DMS 273 (cell line): ENCODE measurements around the gene CABLES1.

ENCODE experiments used
- DNase-seq: peaks from one replicate; lab custom pipeline; 2025; ENCODE audit not compliant: unreplicated experiment; lab: John Stamatoyannopoulos, UW

Gene CABLES1

DNA sequence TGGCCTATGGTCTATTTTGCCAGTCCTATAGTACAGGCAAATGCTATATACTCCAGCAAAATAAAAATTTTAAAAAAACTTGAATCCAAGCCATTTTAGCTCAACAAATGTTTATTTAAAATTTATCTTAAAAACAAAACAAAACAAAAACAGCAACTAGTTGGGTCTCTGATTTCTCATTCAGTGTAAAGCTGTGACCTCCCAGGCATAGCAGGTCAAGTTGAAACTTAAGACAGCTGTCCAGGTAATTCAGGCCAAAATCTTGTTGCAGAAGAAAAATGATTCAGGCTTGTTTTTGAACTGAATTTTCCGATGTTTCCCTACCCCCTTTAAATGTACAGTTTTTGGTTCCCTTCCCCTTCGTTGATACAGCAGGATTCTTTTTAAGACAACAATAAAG, 58.5 kb downstream of the CABLES1 start:
- peak; percentile 24 for DNase-seq

- DNase-seq, result no peak
These were observed 59.1 kb downstream of the CABLES1 start for GRCh38 chr18:23194155-23194996.

- no peak for DNase-seq
These were observed 60.0 kb downstream of the CABLES1 start for GRCh38 chr18:23194997-23195957.

- no peak for DNase-seq
These were observed 61.1 kb downstream of the CABLES1 start for GRCh38 chr18:23196119-23197007.

DNA sequence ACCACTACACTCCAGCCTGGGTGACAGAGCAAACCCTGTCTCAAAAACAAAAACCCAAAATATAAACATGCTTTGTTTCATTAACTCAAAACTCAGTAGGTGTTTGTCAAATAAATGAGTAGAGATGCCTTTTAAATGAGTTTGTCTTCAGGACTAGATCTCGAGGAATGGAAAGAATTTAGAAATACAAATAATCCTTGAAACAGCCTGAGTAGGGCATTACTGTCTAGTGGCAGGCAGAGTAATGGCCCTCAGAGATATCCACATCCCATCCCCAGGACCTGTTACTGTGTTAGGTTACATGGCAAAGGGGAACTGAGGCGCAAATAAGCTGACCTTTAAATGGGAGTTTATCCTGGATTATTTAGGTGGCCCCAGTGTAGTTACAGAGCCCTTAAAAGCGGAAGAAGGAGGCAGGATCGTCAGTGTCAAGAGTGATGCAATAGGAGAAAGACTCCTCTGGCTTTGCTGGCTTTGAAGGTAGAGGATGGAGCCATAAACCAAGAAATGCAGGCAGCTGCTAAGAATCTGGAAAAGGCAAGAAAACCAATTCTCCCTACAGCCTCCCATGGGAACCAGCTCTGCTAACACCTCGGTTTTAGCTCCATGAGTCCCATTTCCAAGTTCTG, 63.0 kb downstream of the CABLES1 start:
- DNase-seq, result no peak

DNA sequence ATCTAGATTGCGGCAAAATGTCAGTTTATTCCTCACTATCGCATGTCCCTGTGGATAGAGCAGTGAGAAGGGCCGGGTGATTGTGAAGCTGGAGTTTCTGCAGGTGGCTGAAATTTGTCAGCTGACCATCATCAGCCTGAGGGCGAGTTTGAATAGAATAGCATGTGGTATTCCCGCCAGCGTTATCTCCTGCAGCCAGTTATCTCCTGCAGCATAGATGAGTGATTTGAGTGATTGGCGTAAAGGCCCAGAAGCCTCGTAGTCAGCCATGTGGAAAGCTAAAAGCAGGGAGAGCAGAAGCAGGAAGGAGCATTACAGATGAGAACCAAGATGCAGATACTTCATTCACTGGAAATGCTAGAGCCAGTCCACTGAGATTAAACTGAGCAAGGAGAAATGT, 65.5 kb downstream of the CABLES1 start:
- DNase-seq, result no peak

- no peak for DNase-seq
These were observed 66.5 kb downstream of the CABLES1 start for GRCh38 chr18:23201741-23202140.

DNA sequence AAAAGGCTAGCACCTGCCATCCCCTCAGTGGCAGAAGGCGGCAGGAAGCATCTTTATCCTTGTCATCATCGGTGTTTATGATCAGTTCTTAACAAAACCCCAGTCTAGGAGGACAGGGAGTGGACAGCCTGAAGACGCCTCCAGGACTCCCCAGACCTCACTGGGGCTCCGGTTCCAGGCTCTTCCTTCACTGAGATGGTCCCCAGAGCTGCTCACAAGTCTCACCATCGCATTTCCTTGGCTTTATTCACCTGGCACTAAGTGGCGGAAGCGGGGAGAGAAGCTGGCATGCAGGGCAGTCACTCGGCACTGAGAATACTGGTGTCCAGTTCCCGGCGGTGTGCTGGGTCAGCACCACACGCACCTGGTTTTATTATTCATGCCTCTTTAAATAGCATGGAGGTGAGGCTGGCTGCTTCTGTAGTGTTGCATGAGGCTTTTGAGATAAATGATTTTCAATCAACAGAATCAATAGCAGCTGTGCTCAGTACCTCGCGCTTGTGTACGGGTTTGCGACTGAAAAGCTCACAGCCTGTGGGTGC, 68.7 kb downstream of the CABLES1 start:
- no peak for DNase-seq

DNA sequence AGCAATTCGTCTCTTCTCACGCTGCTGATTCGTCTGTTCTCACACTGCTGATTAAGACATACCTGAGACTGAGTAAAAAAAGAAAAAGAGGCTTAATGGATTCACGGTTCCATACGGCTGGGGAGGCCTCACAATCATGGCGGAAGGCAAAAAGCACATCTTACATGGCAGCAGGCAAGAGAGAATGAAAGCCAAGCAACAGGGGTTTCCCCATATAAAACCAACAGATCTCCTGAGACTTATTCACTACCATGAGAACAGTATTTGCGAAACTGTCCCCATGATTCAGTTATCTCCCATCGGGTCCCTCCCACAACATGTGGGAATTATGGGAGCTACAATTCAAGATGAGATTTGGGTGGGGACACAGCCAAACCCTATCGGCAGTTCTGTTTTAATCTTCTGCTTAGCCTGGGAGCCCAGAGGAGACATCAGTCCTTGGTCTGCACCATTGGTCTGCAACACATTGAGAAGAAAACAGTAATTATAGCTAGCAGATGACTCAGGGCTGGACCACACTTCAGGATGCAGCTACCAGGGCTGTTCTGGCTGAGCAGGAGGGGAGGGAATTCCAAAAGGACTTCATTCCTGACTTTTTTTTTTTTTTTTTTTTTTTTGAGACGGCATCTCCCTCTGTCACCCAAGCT, 69.4 kb downstream of the CABLES1 start:
- no peak for DNase-seq

DNA sequence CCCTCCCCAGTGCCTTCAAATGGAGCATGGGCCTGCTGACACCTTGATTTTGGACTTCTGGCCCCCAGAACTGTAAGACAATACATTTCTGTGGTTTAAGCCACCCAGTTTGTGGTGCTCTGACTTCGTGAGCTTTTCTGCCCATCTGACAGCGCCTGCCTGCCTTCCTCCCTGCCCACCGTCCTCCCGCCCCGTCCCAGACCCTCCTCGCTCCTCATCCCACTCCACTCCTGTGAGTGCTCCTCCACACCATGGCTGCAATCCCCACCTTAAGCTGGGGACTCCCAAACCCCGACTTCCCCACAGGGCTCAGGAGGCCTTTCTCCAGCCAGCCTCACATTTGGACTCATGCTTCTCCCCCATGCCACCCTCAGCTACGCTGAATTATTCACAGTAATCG, 70.7 kb downstream of the CABLES1 start:
- no peak for DNase-seq

DNA sequence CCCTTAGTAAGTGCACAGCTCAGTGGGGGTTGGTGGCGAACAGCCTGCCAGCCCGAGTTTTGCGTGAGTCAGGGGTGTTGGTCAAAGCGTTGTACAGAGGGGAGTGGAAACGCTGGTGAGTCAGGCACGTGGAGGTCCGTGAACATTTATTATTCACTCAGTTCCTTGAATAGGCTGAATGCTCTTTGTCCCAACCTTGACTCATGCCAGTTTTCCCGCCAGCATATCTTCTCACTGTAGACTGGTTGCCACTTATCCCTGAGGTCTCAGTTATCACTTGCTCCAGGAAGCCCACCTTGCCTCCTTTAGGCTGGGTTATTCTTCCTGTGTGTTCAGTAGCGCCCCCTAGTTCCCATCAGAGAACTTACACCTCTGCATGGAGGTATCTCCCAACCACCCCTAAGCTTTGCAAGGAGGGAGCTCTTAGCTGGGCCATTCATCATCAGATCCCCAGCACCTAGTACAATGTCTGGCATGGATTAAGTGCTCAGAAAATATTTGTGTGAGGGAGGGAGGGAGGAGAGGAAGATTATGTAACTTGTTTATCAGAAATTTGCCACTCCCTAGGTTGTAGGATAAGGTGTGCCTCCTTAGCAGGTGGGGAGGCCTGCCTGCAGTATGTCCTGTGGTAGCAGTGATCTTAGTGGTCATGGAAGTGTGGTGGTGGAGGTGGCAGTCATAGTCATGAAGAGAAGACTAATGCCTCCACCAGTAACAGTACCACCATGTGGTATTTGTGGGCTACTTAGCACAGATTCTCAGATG, 72.1 kb downstream of the CABLES1 start:
- peak; percentile 29 for DNase-seq

GRCh38 chr18:23207994-23208393, 72.7 kb downstream of the CABLES1 start:
- DNase-seq, result no peak

DNA sequence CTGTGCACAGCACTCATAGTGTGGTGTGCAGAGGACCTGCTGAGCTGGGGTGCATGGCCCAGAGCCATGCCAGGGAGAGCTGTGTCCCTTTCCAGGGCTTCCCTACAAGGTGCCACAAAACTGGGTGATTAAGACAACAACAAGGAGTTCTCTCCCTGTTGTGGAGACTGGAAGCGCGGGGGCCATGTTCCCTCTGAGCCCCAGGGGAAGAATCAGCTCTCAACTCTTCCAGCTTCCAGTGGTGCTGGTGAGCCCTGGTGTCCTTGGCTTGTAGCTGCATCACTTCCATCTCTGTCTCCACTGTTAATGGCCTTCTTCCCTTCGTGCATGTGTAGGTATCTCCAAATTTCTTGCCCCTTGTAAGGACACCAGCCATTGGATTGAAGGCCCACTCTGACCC, 73.3 kb downstream of the CABLES1 start:
- DNase-seq, result no peak

GRCh38 chr18:23209031-23209430, 73.7 kb downstream of the CABLES1 start:
- no peak for DNase-seq

- no peak for DNase-seq
These were observed 74.5 kb downstream of the CABLES1 start for GRCh38 chr18:23209796-23210195.

GRCh38 chr18:23210526-23210925, 75.2 kb downstream of the CABLES1 start:
- DNase-seq, result no peak

GRCh38 chr18:23211146-23211545, 75.9 kb downstream of the CABLES1 start:
- no peak for DNase-seq

DNA sequence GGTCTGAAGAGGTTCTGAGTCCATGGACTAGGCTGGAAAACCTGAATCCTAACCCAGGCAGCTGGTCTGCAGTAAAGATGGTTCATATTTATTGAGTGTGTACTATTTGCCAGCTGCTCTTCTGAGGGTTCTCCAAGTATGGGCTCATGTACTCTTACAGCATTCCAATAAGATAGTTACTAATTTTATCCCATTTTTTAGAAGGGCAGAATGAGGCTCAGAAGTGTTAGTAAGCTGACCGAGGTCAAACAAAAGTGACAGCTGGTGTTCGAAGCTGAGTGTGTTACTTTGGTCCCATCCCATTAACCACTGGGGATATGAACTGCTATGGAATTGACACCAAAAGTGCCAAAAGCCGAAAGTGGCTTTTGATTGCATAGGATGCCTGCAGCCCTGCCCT, 76.9 kb downstream of the CABLES1 start:
- DNase-seq, result no peak

DNA sequence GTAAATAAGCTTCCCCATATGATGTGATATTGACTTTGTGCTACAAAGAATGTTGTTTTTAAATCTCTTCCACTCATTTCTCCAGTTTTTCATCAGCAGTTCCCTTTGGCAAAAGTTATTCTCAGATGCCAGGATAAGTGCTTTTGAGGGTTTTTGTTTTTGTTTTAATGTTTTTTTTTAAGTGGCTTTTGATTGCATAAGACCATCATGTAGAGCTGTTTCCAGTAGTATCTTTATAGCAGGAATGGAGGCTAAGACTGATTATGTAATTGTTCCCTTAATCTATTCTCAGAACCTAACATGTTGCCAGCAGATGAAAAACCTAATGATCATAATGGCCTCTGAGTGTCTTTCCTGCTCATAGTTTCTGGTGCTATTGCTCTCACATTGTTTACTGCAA, 77.9 kb downstream of the CABLES1 start:
- no peak for DNase-seq
